Measurements from ENCODE around the gene FBXL15.

The FBXL15 gene, protein sequence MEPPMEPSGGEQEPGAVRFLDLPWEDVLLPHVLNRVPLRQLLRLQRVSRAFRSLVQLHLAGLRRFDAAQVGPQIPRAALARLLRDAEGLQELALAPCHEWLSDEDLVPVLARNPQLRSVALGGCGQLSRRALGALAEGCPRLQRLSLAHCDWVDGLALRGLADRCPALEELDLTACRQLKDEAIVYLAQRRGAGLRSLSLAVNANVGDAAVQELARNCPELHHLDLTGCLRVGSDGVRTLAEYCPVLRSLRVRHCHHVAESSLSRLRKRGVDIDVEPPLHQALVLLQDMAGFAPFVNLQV

DNA sequence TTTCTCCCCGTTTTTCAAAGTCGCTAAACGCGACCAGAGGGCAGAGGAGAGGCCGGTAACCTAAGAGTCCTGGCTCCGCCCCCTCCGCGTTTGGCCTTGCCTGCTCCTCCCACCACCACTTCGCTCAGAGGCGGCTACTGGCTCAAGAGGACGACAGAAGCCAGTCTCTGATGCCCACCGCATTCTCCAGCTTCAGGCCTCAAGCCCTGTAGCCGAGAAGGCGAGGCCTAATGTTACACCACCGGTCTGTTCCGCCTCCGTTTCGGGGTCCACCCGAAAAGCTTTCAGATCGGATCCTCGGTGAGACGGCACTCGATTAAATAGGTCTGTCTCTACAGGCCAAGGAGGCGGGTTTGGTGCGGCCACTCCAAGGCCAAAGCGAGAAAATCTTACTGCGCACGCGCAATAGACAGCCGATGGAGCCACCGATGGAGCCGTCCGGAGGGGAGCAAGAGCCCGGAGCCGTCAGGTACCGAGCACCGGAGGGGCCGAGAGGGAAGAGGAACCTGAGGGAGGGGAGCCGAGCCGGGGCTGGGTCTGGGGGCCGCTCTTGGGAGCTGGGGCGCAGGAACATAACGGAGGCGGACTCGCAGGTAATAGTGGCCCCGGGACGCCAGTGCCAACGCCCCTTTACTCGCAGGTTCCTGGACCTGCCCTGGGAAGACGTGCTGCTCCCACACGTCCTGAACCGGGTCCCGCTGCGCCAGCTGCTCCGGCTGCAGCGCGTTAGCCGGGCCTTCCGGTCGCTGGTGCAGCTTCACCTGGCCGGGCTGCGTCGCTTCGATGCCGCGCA, at the start of gene FBXL15:
Gene FBXL15 (plus strand): TSS at position 123 of the 793 bp plus-strand sequence. CDS start 294 bp downstream, at position 417.
- DNase-seq (ENCODE audit: low read depth, low spot score) = peak; percentile 88

DNA sequence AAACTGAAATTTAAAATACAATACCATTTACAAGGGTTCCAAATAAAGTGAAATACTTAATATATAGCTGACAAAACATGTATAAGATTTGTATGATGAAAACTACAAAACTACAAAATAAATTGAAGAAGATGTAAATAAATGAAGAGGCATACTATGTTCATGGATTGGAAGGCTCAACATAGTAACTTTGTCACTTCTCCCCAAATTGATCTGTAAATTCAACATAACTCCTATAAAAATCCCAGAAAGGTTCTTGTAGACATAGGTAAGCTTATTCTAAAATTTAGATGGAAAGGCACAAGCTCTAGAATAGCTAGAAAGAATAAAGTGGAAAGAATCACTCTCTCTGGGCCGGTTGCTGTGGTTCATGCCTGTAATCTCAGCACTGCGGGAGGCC, 49.3 kb upstream of the FBXL15 start:
- no peak for DNase-seq (ENCODE audit: low read depth, low spot score)

DNA sequence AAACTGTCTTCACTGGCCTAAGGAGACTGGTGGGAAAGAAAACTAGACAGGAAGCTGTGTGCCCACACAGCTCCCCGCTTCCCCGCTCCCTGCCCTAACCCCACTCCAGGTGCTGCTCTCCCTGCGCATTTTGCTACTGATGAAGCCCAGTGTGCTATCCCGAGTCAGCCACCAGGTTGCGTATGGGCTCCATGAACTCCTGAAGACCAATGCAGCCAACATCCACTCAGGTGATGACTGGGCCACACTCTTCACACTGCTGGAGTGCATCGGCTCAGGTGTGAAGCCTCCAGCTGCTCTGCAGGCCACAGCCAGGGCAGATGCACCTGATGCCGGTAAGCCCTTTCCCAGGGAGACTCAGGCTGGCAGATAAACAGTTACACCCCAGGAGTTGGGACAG, 45.4 kb upstream of the FBXL15 start:
- DNase-seq (ENCODE audit: low read depth, low spot score) = no peak

DNA sequence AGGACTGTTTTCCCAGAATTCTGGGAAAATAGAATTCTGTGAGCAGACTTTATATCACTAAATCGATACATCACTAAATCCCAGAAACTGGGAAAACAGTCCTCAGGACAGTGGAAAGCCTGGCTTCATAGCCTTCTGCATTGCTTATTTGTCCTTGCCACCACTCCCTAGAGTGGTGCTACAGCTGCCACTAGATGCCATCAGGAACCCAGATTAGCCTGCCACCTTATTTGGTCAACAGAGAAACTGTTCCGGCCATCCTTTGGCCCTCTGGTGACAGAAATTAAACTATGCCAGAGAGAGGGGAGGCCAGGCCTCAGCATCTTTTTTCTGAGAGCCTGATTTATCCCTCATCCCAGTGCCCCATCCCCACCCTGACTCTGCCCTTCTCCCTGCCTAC, 44.8 kb upstream of the FBXL15 start:
- DNase-seq (ENCODE audit: low read depth, low spot score) = no peak

DNA sequence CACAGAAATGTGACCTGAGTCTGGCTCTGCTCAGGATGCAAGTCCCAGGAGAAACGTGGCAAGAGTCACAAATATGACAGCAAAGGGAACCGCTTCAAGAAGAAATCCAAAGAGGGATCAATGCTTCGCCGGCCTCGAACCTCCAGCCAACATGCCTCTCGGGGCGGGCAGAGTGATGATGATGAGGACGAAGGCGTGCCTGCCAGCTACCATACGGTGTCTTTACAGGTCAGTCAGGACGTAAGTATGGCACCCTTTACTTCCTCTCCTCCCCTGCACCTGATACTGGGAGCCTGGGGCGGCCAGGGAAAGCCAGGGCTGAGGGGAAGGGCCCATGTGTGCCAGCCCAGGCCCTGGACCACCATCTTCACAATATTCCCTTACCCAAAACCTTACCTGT, 43.7 kb upstream of the FBXL15 start:
- DNase-seq (ENCODE audit: low read depth, low spot score) = no peak

DNA sequence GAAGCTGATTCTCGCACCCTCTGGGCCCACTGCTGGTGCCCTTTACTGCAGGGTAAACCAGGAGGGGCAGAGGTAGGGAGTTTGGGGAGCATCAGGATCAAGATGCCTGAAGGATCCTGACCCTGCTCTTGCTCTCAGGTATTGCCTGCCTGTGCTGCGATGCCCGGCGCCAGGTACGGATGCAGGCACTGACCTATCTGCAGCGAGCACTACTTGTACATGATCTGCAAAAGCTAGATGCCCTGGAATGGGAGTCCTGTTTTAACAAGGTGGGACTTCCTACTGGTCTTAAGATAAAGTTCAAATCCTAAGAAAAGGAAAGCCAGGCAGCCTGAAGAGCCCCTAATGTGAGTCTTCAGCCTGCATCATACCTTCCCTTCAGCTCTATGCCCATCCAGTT, 41.3 kb upstream of the FBXL15 start:
- no peak for DNase-seq (ENCODE audit: low read depth, low spot score)

DNA sequence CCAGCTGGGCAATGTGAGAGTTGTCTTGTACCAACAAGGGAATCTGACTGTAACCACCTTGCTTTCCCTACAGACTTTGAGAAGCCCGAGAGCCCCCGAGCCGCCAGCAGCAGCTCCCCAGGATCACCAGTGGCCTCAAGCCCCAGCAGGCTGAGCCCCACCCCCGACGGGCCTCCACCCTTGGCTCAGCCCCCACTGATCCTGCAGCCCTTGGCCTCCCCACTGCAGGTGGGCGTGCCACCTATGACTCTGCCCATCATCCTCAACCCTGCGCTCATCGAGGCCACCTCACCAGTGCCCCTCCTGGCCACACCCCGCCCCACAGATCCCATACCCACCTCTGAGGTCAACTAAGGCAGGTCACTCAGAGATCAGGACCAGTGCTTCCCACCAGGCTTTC, 38.7 kb upstream of the FBXL15 start:
- no peak for DNase-seq (ENCODE audit: low read depth, low spot score)

DNA sequence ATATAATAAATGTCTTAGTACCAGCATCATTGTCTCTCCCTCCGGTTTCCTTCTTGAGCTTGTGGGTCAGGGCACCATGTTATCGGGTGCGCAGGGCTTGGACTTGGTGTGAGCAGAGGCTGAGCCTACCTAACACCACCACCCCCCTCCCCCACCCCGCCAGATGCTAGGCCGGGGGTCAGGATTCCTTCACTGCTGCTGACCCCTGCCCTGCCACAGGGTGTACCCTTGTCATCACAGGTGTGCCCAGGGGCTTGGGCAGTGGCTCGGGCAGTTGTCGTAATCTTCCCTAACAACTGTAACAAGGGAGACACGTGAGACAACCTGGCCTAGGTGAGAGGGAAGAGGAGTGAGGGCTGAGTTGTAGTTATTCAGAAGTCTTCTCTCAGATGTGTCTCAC, 37.8 kb upstream of the FBXL15 start:
- no peak for DNase-seq (ENCODE audit: low read depth, low spot score)

DNA sequence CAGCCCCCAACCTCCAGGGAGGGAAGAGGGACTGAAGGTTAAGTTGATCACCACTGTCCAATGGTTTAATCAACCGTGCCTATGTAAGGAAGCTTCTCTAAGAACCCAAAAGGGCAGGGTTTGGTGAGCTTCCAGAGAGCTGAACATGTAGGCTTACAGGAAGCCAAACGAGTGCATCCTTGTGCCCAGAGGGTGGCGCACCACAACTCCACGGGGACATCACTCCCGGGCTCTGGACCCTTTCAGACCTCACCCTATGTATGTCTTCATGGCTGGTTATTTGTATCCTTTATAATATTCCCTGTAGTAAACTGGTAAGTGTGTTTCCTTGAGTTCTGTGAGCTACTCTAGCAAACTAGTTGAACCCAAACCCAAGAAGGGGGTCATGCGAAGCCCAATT, 36.6 kb upstream of the FBXL15 start:
- DNase-seq (ENCODE audit: low read depth, low spot score) = no peak

DNA sequence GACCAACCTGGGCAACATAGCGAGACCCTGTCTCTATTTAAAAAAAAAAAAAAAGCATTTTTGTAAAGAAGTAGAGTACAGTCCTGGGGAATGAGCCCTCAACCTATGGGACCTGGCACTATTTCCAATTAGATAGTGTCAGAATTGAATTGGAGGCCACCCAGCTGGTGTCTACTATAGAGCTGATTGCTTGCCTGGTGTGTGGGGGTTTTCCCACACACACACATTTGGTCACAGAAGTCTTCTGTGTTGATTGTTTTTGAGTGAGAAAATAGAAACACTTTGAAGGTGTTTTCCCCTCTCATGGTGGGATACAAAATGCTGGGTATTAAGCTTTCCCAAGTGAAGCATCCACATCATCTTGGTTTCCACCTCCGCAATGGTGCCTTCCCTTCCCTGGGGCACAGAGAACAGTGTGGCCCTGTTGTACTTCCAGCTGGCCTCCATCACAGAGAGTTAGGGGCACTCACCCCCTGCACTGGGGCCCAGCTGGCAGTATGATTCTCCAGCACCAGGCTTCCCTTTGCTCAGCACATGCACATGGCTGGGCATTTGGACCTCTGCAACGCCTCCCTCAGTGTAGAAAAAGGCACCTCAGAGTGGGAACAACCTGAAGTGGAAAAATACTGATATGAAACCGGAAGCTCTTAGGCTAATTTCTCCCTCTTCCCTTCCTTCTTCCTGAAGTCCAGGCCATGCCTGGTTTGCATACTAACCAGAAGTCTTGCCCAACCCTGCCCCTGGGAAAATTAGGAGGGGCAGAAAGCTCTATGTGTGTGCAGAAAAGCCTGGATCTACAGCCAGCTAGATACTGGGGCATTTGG, 35.8 kb upstream of the FBXL15 start:
- no peak for DNase-seq (ENCODE audit: low read depth, low spot score)

DNA sequence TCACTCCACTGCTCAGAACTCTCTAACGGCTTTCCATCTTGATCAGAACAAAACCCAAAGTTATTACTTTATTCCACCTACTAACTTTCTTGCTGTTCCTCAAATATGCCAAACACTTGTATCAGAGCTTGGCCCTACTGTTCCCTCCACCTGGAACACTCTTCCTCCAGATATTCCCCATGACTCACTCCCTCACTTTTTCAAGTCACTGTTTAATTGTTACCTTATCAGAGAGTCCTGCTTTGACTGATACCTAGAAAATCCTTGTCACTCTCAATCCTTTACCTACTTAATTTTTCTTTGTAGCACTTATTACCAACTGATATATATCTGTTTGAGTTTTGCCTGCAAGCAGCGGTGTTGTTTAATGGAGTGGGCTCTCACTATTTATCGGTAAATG, 30.7 kb upstream of the FBXL15 start:
- DNase-seq (ENCODE audit: low read depth, low spot score) = no peak

DNA sequence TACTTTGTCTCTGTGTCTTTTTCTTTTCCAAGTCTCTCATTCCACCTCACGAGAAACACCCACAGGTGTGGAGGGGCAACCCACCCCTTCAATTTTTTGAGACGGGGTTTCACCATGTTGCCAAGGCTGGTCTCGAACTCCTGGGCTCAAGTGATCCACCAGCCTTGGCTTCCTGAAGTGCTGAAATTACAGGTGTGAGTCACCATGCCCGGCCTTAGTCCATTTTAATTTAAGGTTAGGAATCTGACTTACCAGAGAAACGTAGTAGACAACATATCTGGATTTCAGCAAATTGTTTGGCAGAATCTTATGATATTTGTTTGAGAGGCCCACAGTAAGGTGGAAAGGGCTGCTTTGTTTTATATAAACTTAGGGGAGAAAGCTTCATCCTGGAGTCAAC, 28.3 kb upstream of the FBXL15 start:
- DNase-seq (ENCODE audit: low read depth, low spot score) = no peak

DNA sequence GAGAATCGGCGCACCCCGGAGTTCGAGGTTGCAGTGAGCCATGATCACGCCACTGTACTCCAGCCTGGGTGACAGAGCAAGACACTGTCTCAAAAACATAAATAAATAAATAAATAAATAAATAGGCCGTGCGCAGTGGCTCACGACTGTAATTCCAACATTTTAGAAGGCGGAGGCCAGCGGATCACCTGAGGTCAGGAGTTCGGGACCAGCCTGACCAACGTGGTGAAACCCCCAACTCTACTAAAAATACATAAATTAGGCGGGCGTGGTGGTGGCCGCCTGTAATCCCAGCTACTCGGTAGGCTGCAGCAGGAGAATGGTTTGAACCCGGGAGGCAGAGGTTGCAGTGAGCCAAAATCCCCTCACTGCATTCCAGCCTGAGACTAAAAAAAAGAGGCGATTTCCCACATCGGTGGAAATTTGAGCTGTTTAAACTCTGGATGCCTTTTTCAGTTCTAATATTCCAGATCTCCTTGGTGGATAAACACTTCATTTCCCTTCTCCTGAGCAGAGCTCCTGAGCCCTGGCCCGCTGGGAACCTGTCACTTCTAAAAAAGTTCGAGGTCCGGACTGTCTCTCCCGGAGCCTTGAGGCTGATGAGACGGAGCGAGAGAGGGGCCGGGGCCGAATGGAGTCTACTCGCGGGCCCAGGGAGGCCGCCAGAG, 27.1 kb upstream of the FBXL15 start:
- no peak for DNase-seq (ENCODE audit: low read depth, low spot score)

DNA sequence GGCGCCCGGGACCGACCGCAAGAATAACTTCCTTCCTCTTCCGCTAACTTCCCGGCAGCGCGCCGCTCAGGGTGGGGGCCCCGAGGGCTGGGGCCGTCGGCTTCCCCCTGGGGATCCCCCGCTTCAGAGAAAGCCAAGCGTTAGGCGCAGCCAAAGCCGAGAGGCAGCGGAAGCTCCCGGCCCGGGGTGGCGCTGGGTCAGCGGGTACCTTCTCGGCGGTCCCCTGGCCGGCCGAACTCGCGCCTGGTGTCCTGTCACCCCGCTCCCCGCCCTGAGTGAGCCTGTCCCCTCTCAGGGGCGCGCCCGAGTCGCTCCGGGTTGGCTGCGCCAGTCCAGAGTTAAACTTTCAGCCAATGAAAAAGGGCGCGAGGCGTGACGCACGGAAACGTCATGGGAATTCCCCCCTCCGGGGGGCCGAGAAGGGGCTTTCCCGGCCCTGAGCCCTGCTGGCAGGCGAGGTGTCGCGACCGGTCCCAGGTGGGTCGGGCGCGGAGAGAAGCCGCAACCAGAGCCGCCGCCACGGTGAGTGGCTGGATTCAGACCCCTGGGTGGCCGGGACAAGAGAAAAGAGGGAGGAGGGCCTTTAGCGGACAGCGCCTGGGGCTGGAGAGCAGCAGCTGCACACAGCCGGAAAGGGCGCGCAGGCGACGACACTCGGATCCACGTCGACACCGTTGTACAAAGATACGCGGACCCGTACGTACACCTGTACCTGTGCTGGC, 26.4 kb upstream of the FBXL15 start:
- DNase-seq (ENCODE audit: low read depth, low spot score) = peak; percentile 100

DNA sequence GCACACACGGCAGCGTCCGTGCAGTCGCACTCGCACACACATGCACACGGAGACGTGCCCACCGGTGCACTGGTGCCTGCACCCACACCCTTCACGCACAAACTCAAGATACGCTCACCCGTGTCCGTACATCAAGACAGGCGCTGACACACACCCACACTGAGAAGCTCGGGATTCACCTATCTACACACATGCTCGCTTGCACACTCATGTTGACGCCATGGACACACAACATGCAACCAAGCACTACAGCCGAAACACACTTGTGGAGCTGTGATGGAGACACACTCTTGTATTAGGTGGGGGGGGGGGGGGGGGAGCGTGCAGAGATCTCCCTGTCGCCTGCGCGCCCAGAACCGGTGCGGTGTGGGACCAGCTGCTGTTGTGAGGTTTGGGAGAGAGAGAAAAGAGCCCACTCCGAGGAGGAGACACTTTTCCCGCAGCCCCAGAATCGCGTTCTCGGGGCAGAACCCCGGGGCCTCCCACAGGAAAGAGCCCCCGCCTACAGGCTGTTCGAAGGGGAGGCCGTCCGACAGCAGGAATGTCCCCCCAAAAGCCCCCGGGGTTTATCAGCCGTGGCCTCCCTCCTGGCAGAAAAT, 25.7 kb upstream of the FBXL15 start:
- no peak for DNase-seq (ENCODE audit: low read depth, low spot score)

DNA sequence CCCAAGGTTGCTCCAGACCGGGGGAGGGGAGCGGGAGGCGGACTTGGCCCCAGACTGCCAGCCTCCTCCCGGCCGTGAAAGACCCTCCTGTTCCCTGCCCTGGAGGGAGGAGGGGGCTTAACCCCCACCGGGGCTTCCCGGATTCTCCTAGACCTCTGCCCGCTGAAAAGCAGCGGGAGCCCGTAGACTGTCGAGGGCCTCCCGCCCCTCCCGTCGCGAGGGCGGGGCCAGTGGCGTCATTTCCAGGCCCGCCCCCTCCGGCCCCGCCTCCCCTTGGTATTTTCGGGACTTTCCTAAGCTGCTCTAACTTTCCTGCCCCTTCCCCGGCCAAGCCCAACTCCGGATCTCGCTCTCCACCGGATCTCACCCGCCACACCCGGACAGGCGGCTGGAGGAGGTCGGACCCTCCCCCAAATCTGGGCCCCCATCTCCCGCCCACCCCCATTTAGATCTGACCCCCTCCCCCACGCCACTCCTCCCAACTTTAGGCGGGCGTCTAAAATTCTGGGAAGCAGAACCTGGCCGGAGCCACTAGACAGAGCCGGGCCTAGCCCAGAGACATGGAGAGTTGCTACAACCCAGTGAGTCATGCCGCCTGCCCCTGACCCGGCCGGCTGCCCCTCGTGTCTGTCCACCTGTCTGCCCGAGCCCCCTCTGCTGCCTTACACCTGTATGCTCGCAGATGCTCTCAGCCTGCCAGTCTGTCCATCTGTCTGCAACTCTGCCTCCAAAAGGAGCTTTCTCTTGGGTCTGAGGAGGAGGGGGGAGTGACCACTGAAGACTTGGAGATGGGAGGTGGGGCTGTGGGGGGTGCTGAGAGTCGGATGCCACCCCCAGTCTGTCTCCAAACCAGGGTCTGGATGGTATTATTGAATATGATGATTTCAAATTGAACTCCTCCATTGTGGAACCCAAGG, 25.0 kb upstream of the FBXL15 start, which contains the start of gene NFKB2:
Gene NFKB2 (plus strand): TSS at position 306 of the 917 bp plus-strand sequence. CDS start 255 bp downstream, at position 561.
- DNase-seq (ENCODE audit: low read depth, low spot score) = peak; percentile 86

DNA sequence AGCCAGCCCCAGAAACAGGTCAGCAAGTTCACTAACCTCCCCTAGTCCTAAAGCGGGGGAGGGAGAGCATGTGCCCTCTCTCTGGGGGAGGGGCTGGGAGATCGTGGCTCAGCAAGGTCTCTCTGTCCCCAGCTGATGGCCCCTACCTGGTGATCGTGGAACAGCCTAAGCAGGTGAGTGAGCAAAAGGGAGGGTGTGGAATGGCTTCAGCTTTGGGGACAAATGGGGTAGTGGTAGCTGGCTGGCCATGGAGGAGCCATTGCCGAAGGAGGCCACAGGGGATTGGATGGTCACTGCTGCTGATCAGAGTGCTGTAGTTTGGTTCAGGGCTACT, 24.4 kb upstream of the FBXL15 start:
- DNase-seq (ENCODE audit: low read depth, low spot score) = no peak

DNA sequence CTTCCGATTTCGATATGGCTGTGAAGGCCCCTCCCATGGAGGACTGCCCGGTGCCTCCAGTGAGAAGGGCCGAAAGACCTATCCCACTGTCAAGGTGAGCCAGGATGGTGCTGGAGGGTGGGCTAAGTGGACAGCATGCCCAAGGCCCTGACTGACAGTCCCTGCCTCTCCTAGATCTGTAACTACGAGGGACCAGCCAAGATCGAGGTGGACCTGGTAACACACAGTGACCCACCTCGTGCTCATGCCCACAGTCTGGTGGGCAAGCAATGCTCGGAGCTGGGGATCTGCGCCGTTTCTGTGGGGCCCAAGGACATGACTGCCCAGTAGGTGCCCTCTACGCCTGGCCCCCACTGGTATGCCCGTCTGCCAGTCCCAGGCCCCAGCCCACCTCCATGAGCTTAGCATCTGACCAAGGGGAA, 23.9 kb upstream of the FBXL15 start:
- DNase-seq (ENCODE audit: low read depth, low spot score) = no peak
